Heart left ventricle (tissue), 16 donors: ENCODE results near the gene SLC6A4. TPM values are rescaled to one million over a fixed set of nuclear protein-coding genes. Genes with fewer than 3 reads are reported as not detected.

Experiments used
- ATAC-seq, 4 donors: fragments of 200-7000 bp; cut with Tn5 transposase; one replicate each; pipeline ENCODE4 v1.9.1; 2020 to 2022; ENCODE audit warnings: moderate library complexity in 4 of 4, mild to moderate bottlenecking in 3 of 4, moderate number of reproducible peaks in 1 of 4
- DNase-seq, 5 donors: peaks; one replicate each; pipeline ENCODE4 v3.0.0-alpha.2; 2020
- H3K27ac ChIP-seq, 12 donors: fragments of 200-600 bp; sonication (generic) in 4 of 12; one replicate each; pipeline versions ENCODE4 v1.5.0 to v1.8.0; 2016 to 2022; ENCODE audit warnings: mild to moderate bottlenecking in 2 of 12
- H3K27me3 ChIP-seq, 9 donors: fragments of 200-600 bp; sonication (generic) in 2 of 9; one replicate each; pipeline versions ENCODE4 v1.5.1 to v1.8.0; 2016 to 2022; ENCODE audit warnings: mild to moderate bottlenecking in 3 of 9
- H3K36me3 ChIP-seq, 9 donors: fragments of 200-600 bp; sonication (generic) in 2 of 9; one replicate each; pipeline versions ENCODE4 v1.5.0 to v1.8.0; 2018 to 2022; ENCODE audit warnings: mild to moderate bottlenecking in 2 of 9
- H3K4me1 ChIP-seq, 12 donors: fragments of 200-600 bp; sonication (generic) in 4 of 12; one replicate each; pipeline versions ENCODE4 v1.5.0 to v1.8.0; 2016 to 2022; ENCODE audit warnings: mild to moderate bottlenecking in 3 of 12
- H3K4me3 ChIP-seq, 12 donors: fragments of 200-600 bp; sonication (generic) in 4 of 12; one replicate each; pipeline versions ENCODE4 v1.5.0 to v1.8.0; 2017 to 2022; ENCODE audit warnings: mild to moderate bottlenecking in 9 of 12, moderate library complexity in 4 of 12
- H3K9me3 ChIP-seq, 12 donors: fragments of 200-600 bp; sonication (generic) in 4 of 12; one replicate each; pipeline versions ENCODE4 v1.5.0 to v1.8.0; 2016 to 2022; ENCODE audit warnings: mild to moderate bottlenecking in 1 of 12
- POLR2A ChIP-seq, 2 donors: fragments of 450-650 bp; IDR thresholded peaks; one replicate each; pipeline ENCODE4 v1.6.1; 2017; ENCODE audit warnings: antibody characterized with exemption in 2 of 2, mild to moderate bottlenecking in 2 of 2, moderate library complexity in 2 of 2
- whole genome bisulfite sequencing, 4 donors: extraction: QIAGEN DNeasy Blood & Tissue Kit in 2 of 4; methylation state at CpG; one replicate each; pipeline versions ENCODE4 v1.1.5 to v1.1.7; 2013 to 2018; 5-methylcytosine and 5-hydroxymethylcytosine counted together
- intact Hi-C, 10 donors: fragments of 100-400 bp; cut with DNase I; formaldehyde crosslinking; loops; one replicate each; pipeline versions ENCODE4 v1.11.1 to v1.14.2; 2022
- polyA plus RNA-seq, 2 donors: library from polyadenylated mRNA; stranded (reverse); fragments of 200-250 nt; gene quantifications; one replicate each; pipeline ENCODE4 v1.2.3, GENCODE V29; 2013
- total RNA-seq, 9 donors: library from RNA; depleted of rRNA in 2 of 9; stranded (reverse); fragments of >200 nt in 2 of 9; fragmentation: NEBNext Ultra II Directional in 3 of 9; extraction: Animal tissue kit (Norgen Biotek cat#: 25700) in 3 of 9; gene quantifications; one replicate each; pipeline versions ENCODE4 v1.1.0 to v1.2.4, GENCODE V29; 2016 to 2023
- TF ChIP-seq, protein P1 (sequence below), 12 donors: fragments of 200-600 bp; sonication (generic) in 4 of 12; IDR thresholded peaks; one replicate each; pipeline versions ENCODE4 v1.5.0 to v1.8.0; 2018 to 2022; ENCODE audit warnings: antibody characterized with exemption in 12 of 12, mild to moderate bottlenecking in 5 of 12
- donor health status: ischemic (EF 13 %, LVEDD 7.1; RV severe dilation, severe dysfunction).
- donor health status: healthy with polysubstance abuse.
- donor health status: DM: no; HTN: yes; CAD: no.
- donor health status: DM: no; HTN: no; CAD: no.
- donor health status: ischemic (EF 25% LVEDD 6.9; RV normal size, moderate dysfunction).
- donor health status: ischemic (EF 25% LVEDD 5.7; RV mildly dilated, moderate dysfunction).
- donor health status: healthy.
- donor health status: DM: yes; HTN: yes; CAD: no.
- donor health status: ischemic (EF 35%, LVEDD 5.7; RV mildly dilated, moderate dysfunction).
- donor health status: nonischemic (EF 11% LVEDD 7.7; RV severe dilation, severe dysfunction).
- donor health status: DM: yes; HTN: yes; CAD: no.
- donor health status: PGD.
- donor health status: ischemic (EF 29% LVEDD 5.4; RV normal size, mild dysfunction).
- donor health status: nonischemic (EF 23%, LVEDD 6.1; RV moderate dilation, normal function).

SLC6A4 gene
- total and polyA plus RNA-seq, 11 donors: 0.04 to 1.8 (median 0.17) TPM; not detected in 4

DNA sequence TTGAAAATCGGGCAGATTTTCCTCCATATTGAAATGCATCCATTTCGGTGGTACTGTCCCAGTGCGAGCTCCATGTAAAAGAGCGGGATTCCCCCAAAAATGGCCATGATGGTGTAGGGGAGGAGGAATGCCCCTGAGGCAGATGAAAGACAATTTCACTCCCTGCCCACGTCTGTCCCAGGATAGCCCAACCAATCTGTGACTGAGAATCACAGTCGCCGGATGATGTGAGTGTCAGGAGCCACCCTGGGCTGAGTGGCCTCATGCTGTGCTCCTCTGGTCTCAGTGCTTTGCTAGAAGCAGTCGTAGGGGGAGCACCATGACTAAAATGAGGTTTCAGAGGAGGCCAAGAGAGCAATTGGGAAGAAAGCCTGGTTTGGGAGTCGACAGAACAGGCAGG, 16.7 kb downstream of the SLC6A4 start:
- DNase-seq (no peak), ATAC-seq (no peak)
- H3K4me1 ChIP-seq: no peaks in the 10 kb centered on the region
- 78 to 88% (median 83%) methylated on average over 9 of the region's 9 CpGs for WGBS, 4 donors
- H3K9me3 ChIP-seq: no peaks in the 10 kb centered on the region
- intact Hi-C loops: no loop called here
- no peaks in the 10 kb centered on the region for H3K36me3 ChIP-seq
- no peak overlapping the region for H3K27ac ChIP-seq
- H3K4me3 ChIP-seq: no peak overlapping the region
- peaks cover 0 to 4% (median 0%) of the 10 kb centered on the region in 9 donors for H3K27me3 ChIP-seq
- TF ChIP-seq, protein P1, sequence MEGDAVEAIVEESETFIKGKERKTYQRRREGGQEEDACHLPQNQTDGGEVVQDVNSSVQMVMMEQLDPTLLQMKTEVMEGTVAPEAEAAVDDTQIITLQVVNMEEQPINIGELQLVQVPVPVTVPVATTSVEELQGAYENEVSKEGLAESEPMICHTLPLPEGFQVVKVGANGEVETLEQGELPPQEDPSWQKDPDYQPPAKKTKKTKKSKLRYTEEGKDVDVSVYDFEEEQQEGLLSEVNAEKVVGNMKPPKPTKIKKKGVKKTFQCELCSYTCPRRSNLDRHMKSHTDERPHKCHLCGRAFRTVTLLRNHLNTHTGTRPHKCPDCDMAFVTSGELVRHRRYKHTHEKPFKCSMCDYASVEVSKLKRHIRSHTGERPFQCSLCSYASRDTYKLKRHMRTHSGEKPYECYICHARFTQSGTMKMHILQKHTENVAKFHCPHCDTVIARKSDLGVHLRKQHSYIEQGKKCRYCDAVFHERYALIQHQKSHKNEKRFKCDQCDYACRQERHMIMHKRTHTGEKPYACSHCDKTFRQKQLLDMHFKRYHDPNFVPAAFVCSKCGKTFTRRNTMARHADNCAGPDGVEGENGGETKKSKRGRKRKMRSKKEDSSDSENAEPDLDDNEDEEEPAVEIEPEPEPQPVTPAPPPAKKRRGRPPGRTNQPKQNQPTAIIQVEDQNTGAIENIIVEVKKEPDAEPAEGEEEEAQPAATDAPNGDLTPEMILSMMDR (IDR thresholded peaks at IDR 0.05): no peak
- no peak for TF ChIP-seq POLR2A (IDR thresholded peaks at IDR 0.05)

GRCh38 chr17:30217746-30218245, 17.7 kb downstream of the SLC6A4 start:
- ATAC-seq (no peak), DNase-seq (no peak)
- Histone ChIP-seq H3K4me3 (no peak overlapping the region), H3K4me1 (no peaks in the 10 kb centered on the region), H3K36me3 (no peaks in the 10 kb centered on the region), H3K27ac (no peak overlapping the region), H3K9me3 (no peaks in the 10 kb centered on the region), H3K27me3 (peaks cover 0 to 4% (median 0%) of the 10 kb centered on the region in 9 donors)
- TF ChIP-seq, protein P1 (IDR thresholded peaks at IDR 0.05): no peak
- TF ChIP-seq POLR2A (IDR thresholded peaks at IDR 0.05): no peak
- WGBS, 4 donors: 95 to 97% (median 96%) methylated on average over 11 of the region's 11 CpGs
- intact Hi-C loops: no loop called here

DNA sequence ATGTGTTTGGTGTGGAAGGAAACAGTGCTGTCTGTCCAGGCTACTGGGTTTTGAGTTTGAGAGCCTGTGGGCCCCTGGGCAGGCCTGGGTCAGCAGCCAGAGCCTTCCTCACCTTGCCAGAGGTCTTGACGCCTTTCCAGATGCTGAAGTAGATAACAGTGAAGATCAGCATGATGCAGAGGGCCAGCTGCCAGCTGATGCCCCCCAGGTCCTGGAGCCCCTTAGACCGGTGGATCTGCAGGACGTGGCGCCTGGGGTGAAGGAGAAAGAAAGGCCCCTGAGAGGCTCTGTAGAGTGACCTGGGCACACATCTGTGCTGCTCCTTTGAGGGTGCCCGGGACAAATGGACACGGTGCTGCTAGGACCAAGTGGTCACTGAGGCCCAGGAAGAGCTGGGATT, 18.4 kb downstream of the SLC6A4 start:
- WGBS, 4 donors: 84 to 96% (median 93%) methylated on average over 6 of the region's 6 CpGs
- Histone ChIP-seq H3K4me1 (no peaks in the 10 kb centered on the region), H3K36me3 (no peaks in the 10 kb centered on the region), H3K27ac (no peak overlapping the region), H3K9me3 (no peaks in the 10 kb centered on the region), H3K4me3 (no peak overlapping the region), H3K27me3 (peaks cover 0 to 4% (median 0%) of the 10 kb centered on the region in 9 donors)
- intact Hi-C loops: no loop called here
- TF ChIP-seq, protein P1 (IDR thresholded peaks at IDR 0.05): no peak
- TF ChIP-seq POLR2A (IDR thresholded peaks at IDR 0.05): no peak
- DNase-seq (no peak), ATAC-seq (no peak)

GRCh38 chr17:30212750-30213149, 22.7 kb downstream of the SLC6A4 start:
- 85 to 92% (median 91%) methylated on average over 11 of the region's 11 CpGs for WGBS, 4 donors
- intact Hi-C loops: no loop called here
- Histone ChIP-seq H3K4me1 (no peaks in the 10 kb centered on the region), H3K4me3 (no peak overlapping the region), H3K27me3 (peaks cover 0 to 4% (median 0%) of the 10 kb centered on the region in 9 donors), H3K9me3 (no peaks in the 10 kb centered on the region), H3K27ac (no peak overlapping the region), H3K36me3 (no peaks in the 10 kb centered on the region)
- TF ChIP-seq, protein P1 (IDR thresholded peaks at IDR 0.05): no peak
- TF ChIP-seq POLR2A (IDR thresholded peaks at IDR 0.05): no peak
- DNase-seq: no peak
- ATAC-seq: no peak
